HG02798 (cell line): Measurements from ENCODE around the gene OSBPL3.

Experiments
- ATAC-seq: cut with Tn5 transposase; IDR thresholded peaks from one replicate; pipeline ENCODE4 v1.9.1; 2021; ENCODE audit warnings: mild to moderate bottlenecking; ENCODE audit not compliant: unreplicated experiment, poor library complexity

The OSBPL3 gene

GRCh38 chr7:24836084-24836483, 143.9 kb downstream of the OSBPL3 start:
- peak; percentile 74 for ATAC-seq

GRCh38 chr7:24835643-24836042, 144.3 kb downstream of the OSBPL3 start:
- no peak for ATAC-seq

- ATAC-seq, result peak; percentile 61
Measured at GRCh38 chr7:24834128-24834798, 145.7 kb downstream of the OSBPL3 start.

- peak; percentile 26 for ATAC-seq
Measured at GRCh38 chr7:24833549-24833948, 146.4 kb downstream of the OSBPL3 start.

- ATAC-seq, result no peak
Measured at GRCh38 chr7:24831240-24831639, 148.7 kb downstream of the OSBPL3 start.

GRCh38 chr7:24830440-24831050, 149.4 kb downstream of the OSBPL3 start:
- no peak for ATAC-seq

GRCh38 chr7:24829787-24830186, 150.2 kb downstream of the OSBPL3 start:
- no peak for ATAC-seq

GRCh38 chr7:24828891-24829661, 150.9 kb downstream of the OSBPL3 start:
- no peak for ATAC-seq

GRCh38 chr7:24827589-24827988, 152.4 kb downstream of the OSBPL3 start:
- no peak for ATAC-seq

GRCh38 chr7:24827027-24827426, 153.0 kb downstream of the OSBPL3 start:
- ATAC-seq, result no peak

GRCh38 chr7:24826662-24827020, 153.3 kb downstream of the OSBPL3 start:
- no peak for ATAC-seq

- ATAC-seq, result no peak
Measured at GRCh38 chr7:24825931-24826661, 153.9 kb downstream of the OSBPL3 start.

GRCh38 chr7:24825381-24825794, 154.6 kb downstream of the OSBPL3 start:
- no peak for ATAC-seq

- no peak for ATAC-seq
Measured at GRCh38 chr7:24824896-24825295, 155.1 kb downstream of the OSBPL3 start.

- ATAC-seq, result no peak
Measured at GRCh38 chr7:24824400-24824799, 155.6 kb downstream of the OSBPL3 start.

GRCh38 chr7:24821754-24822054, 158.3 kb downstream of the OSBPL3 start:
- no peak for ATAC-seq

GRCh38 chr7:24821045-24821753, 158.8 kb downstream of the OSBPL3 start:
- ATAC-seq, result peak; percentile 85

GRCh38 chr7:24820730-24821044, 159.3 kb downstream of the OSBPL3 start:
- ATAC-seq, result no peak

GRCh38 chr7:24819916-24820689, 159.9 kb downstream of the OSBPL3 start:
- ATAC-seq, result peak; percentile 70

GRCh38 chr7:24817339-24817738, 162.6 kb downstream of the OSBPL3 start:
- no peak for ATAC-seq
